SK-N-SH treated with all-trans-retinoic acid at 6 μM for 48 hours (cell line): Measurements from ENCODE around the gene ROM1.

Source experiments
- ATAC-seq: fragments of 200-7000 bp; cut with Tn5 transposase; 3 replicates; pipeline ENCODE4 v1.9.1; 2020; ENCODE audit warnings: mild to moderate bottlenecking, moderate library complexity
- ARNTL ChIP-seq: fragments of 450-650 bp; formaldehyde crosslinking; IDR thresholded peaks from 2 replicates; pipeline ENCODE4 v1.5.0; 2020; ENCODE audit warnings: low read depth, mild to moderate bottlenecking, moderate library complexity, borderline replicate concordance
- BACH2 ChIP-seq: fragments of 250-450 bp; sonication (Bioruptor Pico); IDR thresholded peaks from 2 replicates; pipeline ENCODE4 v1.9.0; 2021; ENCODE audit warnings: mild to moderate bottlenecking, borderline replicate concordance
- CREB5 ChIP-seq: fragments of 250-450 bp; sonication (Bioruptor Pico); IDR thresholded peaks from 2 replicates; pipeline ENCODE4 v1.5.1; 2020; ENCODE audit warnings: low read depth, mild to moderate bottlenecking, moderate library complexity
- CSDC2 ChIP-seq: fragments of 250-450 bp; sonication (Bioruptor Pico); IDR thresholded peaks from 2 replicates; pipeline ENCODE4 v1.5.0; 2020; ENCODE audit warnings: mild to moderate bottlenecking, moderate library complexity
- CSRNP3 ChIP-seq: fragments of 250-450 bp; sonication (Bioruptor Pico); IDR thresholded peaks from 2 replicates; pipeline ENCODE4 v1.5.1; 2021; ENCODE audit warnings: mild to moderate bottlenecking, moderate library complexity
- ESRRG ChIP-seq: fragments of 250-450 bp; sonication (Bioruptor Pico); IDR thresholded peaks from 2 replicates; pipeline ENCODE4 v1.6.1; 2021; ENCODE audit warnings: mild to moderate bottlenecking
- GLIS3 ChIP-seq: fragments of 250-450 bp; sonication (Bioruptor Pico); IDR thresholded peaks from 2 replicates; pipeline ENCODE4 v1.5.0; 2020; ENCODE audit warnings: mild to moderate bottlenecking, moderate library complexity
- ISL1 ChIP-seq: fragments of 250-450 bp; sonication (Bioruptor Pico); IDR thresholded peaks from 2 replicates; pipeline ENCODE4 v2.1.2; 2022; ENCODE audit warnings: mild to moderate bottlenecking, moderate library complexity
- OSR1 ChIP-seq: fragments of 250-450 bp; sonication (Bioruptor Pico); IDR thresholded peaks from 2 replicates; pipeline ENCODE4 v1.8.0; 2022; ENCODE audit warnings: moderate library complexity, mild to moderate bottlenecking, inconsistent platforms
- PATZ1 ChIP-seq: fragments of 250-450 bp; sonication (Bioruptor Pico); IDR thresholded peaks from 2 replicates; pipeline ENCODE4 v1.8.0; 2020; ENCODE audit warnings: mild to moderate bottlenecking, moderate library complexity, borderline replicate concordance
- POU6F1 ChIP-seq: fragments of 250-450 bp; sonication (Bioruptor Pico); IDR thresholded peaks from 2 replicates; pipeline ENCODE4 v1.8.0; 2021; ENCODE audit warnings: low read depth, mild to moderate bottlenecking, moderate library complexity, borderline replicate concordance
- PPARA ChIP-seq: fragments of 250-450 bp; sonication (Bioruptor Pico); IDR thresholded peaks from 2 replicates; pipeline ENCODE4 v1.5.0; 2020; ENCODE audit warnings: mild to moderate bottlenecking, borderline replicate concordance
- RARB ChIP-seq: fragments of 250-450 bp; sonication (Bioruptor Pico); IDR thresholded peaks from 2 replicates; pipeline ENCODE4 v1.8.0; 2021; ENCODE audit warnings: mild to moderate bottlenecking, moderate library complexity
- SNAI2 ChIP-seq: fragments of 250-450 bp; sonication (Bioruptor Pico); IDR thresholded peaks from 2 replicates; pipeline ENCODE4 v1.5.0; 2020; ENCODE audit warnings: mild to moderate bottlenecking, moderate library complexity
- TCF4 ChIP-seq: fragments of 250-450 bp; sonication (Bioruptor Pico); IDR thresholded peaks from 2 replicates; pipeline ENCODE4 v1.8.0; 2021; ENCODE audit warnings: mild to moderate bottlenecking, moderate library complexity, borderline replicate concordance
- TOX ChIP-seq: fragments of 250-450 bp; sonication (Bioruptor Pico); IDR thresholded peaks from 2 replicates; pipeline ENCODE4 v1.8.0; 2021; ENCODE audit warnings: mild to moderate bottlenecking, moderate library complexity, borderline replicate concordance
- TSHZ2 ChIP-seq: fragments of 250-450 bp; sonication (Bioruptor Pico); IDR thresholded peaks from 2 replicates; pipeline ENCODE4 v1.5.0; 2020; ENCODE audit warnings: mild to moderate bottlenecking, moderate library complexity
- ZC3H10 ChIP-seq: fragments of 250-450 bp; sonication (Bioruptor Pico); IDR thresholded peaks from 2 replicates; pipeline ENCODE4 v1.5.1; 2021; ENCODE audit warnings: mild to moderate bottlenecking, moderate library complexity
- ZFP3 ChIP-seq: fragments of 250-450 bp; sonication (Bioruptor Pico); IDR thresholded peaks from 2 replicates; pipeline ENCODE4 v1.5.0; 2020; ENCODE audit warnings: mild to moderate bottlenecking, moderate library complexity
- ZFP30 ChIP-seq: fragments of 450-650 bp; formaldehyde crosslinking; IDR thresholded peaks from 2 replicates; pipeline ENCODE4 v1.5.0; 2022; ENCODE audit warnings: mild to moderate bottlenecking, moderate library complexity
- ZNF565 ChIP-seq: fragments of 450-650 bp; formaldehyde crosslinking; conservative IDR thresholded peaks from 2 replicates; pipeline ENCODE4 v1.5.0; 2020; ENCODE audit warnings: low read depth, mild to moderate bottlenecking, moderate library complexity
- ZNF70 ChIP-seq: fragments of 450-650 bp; formaldehyde crosslinking; IDR thresholded peaks from 2 replicates; pipeline ENCODE4 v1.5.0; 2020; ENCODE audit warnings: mild to moderate bottlenecking, moderate library complexity
- ZNF8 ChIP-seq: fragments of 450-650 bp; formaldehyde crosslinking; IDR thresholded peaks from 2 replicates; pipeline ENCODE4 v1.5.0; 2020; ENCODE audit warnings: mild to moderate bottlenecking, moderate library complexity

ROM1 gene

GRCh38 chr11:62577046-62577714 lies 35.9 kb upstream of the ROM1 start:
- no peak for ATAC-seq

GRCh38 chr11:62578541-62578940 lies 34.5 kb upstream of the ROM1 start:
- TF ChIP-seq TCF4 (CRISPR knock-in tag) (no peak), CREB5 (no peak), PATZ1 (CRISPR knock-in tag) (no peak), OSR1 (CRISPR knock-in tag) (no peak), ARNTL (CRISPR knock-in tag) (no peak), ZFP30 (no peak), ZC3H10 (CRISPR knock-in tag) (no peak), ESRRG (CRISPR knock-in tag) (no peak), ZNF8 (CRISPR knock-in tag) (no peak), SNAI2 (CRISPR knock-in tag) (no peak), TOX (no peak), CSDC2 (no peak), GLIS3 (CRISPR knock-in tag) (no peak), CSRNP3 (CRISPR knock-in tag) (no peak), BACH2 (CRISPR knock-in tag) (no peak), ISL1 (no peak), RARB (CRISPR knock-in tag) (no peak), ZFP3 (CRISPR knock-in tag) (no peak), POU6F1 (no peak), PPARA (no peak)
- no peak for ATAC-seq

More at GRCh38 chr11:62577046-62577714, 35.9 kb upstream of the ROM1 start:
- TF ChIP-seq RARB (CRISPR knock-in tag) (no peak), ZNF70 (no peak), ISL1 (no peak), POU6F1 (no peak), ZFP30 (no peak)

- no peak for ATAC-seq
- no peak for TF ChIP-seq ARNTL (CRISPR knock-in tag)
- TF ChIP-seq ESRRG (CRISPR knock-in tag) = no peak
- TF ChIP-seq POU6F1 = no peak
- TF ChIP-seq CSDC2 = no peak
- no peak for TF ChIP-seq ZFP30
- no peak for TF ChIP-seq OSR1 (CRISPR knock-in tag)
- no peak for TF ChIP-seq SNAI2 (CRISPR knock-in tag)
- no peak for TF ChIP-seq ZNF565 (CRISPR knock-in tag)
- no peak for TF ChIP-seq GLIS3 (CRISPR knock-in tag)
- no peak for TF ChIP-seq TOX
- no peak for TF ChIP-seq PPARA
- no peak for TF ChIP-seq TSHZ2 (CRISPR knock-in tag)
- no peak for TF ChIP-seq RARB (CRISPR knock-in tag)
- no peak for TF ChIP-seq ZNF70
- no peak for TF ChIP-seq ZFP3 (CRISPR knock-in tag)
- TF ChIP-seq ISL1 = no peak
- TF ChIP-seq ZC3H10 (CRISPR knock-in tag) = no peak
- TF ChIP-seq, all 23 proteins: peak for 0
Measured at GRCh38 chr11:62579252-62579651, 33.8 kb upstream of the ROM1 start.
